H9 (cell line): ENCODE measurements around the gene SMAD6. TPM values are rescaled to one million over a fixed set of nuclear protein-coding genes. Genes with fewer than 3 reads are reported as not detected.
"Not testable (repeated sequence)": the region's sequence is repeated elsewhere in the genome, so short reads cannot be mapped to it uniquely, and the experiment has no call there.

Experiments
- DNase-seq: peaks from one replicate; pipeline ENCODE4 v3.0.0-alpha.2; 2017
- H2AFZ ChIP-seq: one replicate; pipeline ENCODE4 v1.6.1; 2013; ENCODE audit warnings: mild to moderate bottlenecking, low read length, control low read depth, moderate library complexity
- H2AK5ac ChIP-seq: 2 replicates; pipeline ENCODE4 v1.6.1; 2013; ENCODE audit warnings: low read length, control low read depth, mixed read lengths; ENCODE audit not compliant: insufficient read length
- H2BK120ac ChIP-seq: one replicate; pipeline ENCODE4 v1.6.1; 2013; ENCODE audit warnings: low read depth, mild to moderate bottlenecking, low read length, control low read depth, inconsistent platforms; ENCODE audit not compliant: poor library complexity, severe bottlenecking
- H2BK12ac ChIP-seq: 2 replicates; pipeline ENCODE4 v1.6.1; 2013; ENCODE audit warnings: low read length, control low read depth, mixed read lengths, low read depth; ENCODE audit not compliant: insufficient read length
- H2BK15ac ChIP-seq: 2 replicates; pipeline ENCODE4 v1.6.1; 2013; ENCODE audit warnings: low read depth, low read length, control low read depth
- H2BK20ac ChIP-seq: one replicate; pipeline ENCODE4 v1.6.1; 2013; ENCODE audit warnings: low read depth, mild to moderate bottlenecking, low read length, control low read depth, inconsistent platforms; ENCODE audit not compliant: poor library complexity, severe bottlenecking
- H2BK5ac ChIP-seq: 2 replicates; pipeline ENCODE4 v1.6.1; 2013; ENCODE audit warnings: low read length, control low read depth, mixed read lengths; ENCODE audit not compliant: insufficient read length
- H3K14ac ChIP-seq: 2 replicates; pipeline ENCODE4 v1.6.1; 2013; ENCODE audit warnings: low read length, control low read depth; ENCODE audit not compliant: insufficient read depth
- H3K18ac ChIP-seq: 2 replicates; pipeline ENCODE4 v1.6.1; 2013; ENCODE audit warnings: low read depth, mild to moderate bottlenecking, mixed read lengths, low read length, control low read depth; ENCODE audit not compliant: insufficient read length
- H3K23ac ChIP-seq: 2 replicates; pipeline ENCODE4 v1.6.1; 2013; ENCODE audit warnings: low read length, control low read depth, mixed read lengths, low read depth; ENCODE audit not compliant: insufficient read length
- H3K23me2 ChIP-seq: 2 replicates; pipeline ENCODE4 v1.6.1; 2013; ENCODE audit warnings: low read depth, mild to moderate bottlenecking, mixed read lengths, low read length, control low read depth; ENCODE audit not compliant: insufficient read length, poor library complexity, severe bottlenecking
- H3K27ac ChIP-seq: 2 replicates; pipeline ENCODE4 v1.5.1; 2013; ENCODE audit warnings: low read length, control low read depth, mixed read lengths, low read depth; ENCODE audit not compliant: insufficient read length
- H3K27me3 ChIP-seq: 2 replicates; pipeline ENCODE4 v1.6.1; 2013; ENCODE audit warnings: low read length, control low read depth, inconsistent platforms; ENCODE audit not compliant: insufficient read depth
- H3K4ac ChIP-seq: 2 replicates; pipeline ENCODE4 v1.6.1; 2013; ENCODE audit warnings: low read depth, mild to moderate bottlenecking, control low read depth, inconsistent platforms, low read length, moderate library complexity
- H3K4me1 ChIP-seq: 2 replicates; pipeline ENCODE4 v1.6.1; 2013; ENCODE audit warnings: low read length, control low read depth, inconsistent platforms; ENCODE audit not compliant: insufficient read depth
- H3K4me2 ChIP-seq: 2 replicates; pipeline ENCODE4 v1.6.1; 2013; ENCODE audit warnings: low read length, control low read depth, mixed read lengths; ENCODE audit not compliant: insufficient read length, insufficient read depth
- H3K56ac ChIP-seq: 2 replicates; pipeline ENCODE4 v1.6.1; 2013; ENCODE audit warnings: low read depth, mild to moderate bottlenecking, mixed read lengths, low read length, control low read depth; ENCODE audit not compliant: insufficient read length
- H3K79me1 ChIP-seq: 2 replicates; pipeline ENCODE4 v1.6.1; 2013; ENCODE audit warnings: low read depth, mild to moderate bottlenecking, moderate library complexity, low read length, control low read depth, inconsistent platforms; ENCODE audit not compliant: insufficient read depth, poor library complexity, severe bottlenecking
- H3K79me2 ChIP-seq: 2 replicates; pipeline ENCODE4 v1.6.1; 2013; ENCODE audit warnings: low read length, control low read depth, inconsistent platforms; ENCODE audit not compliant: insufficient read depth
- H3K9ac ChIP-seq: 2 replicates; pipeline ENCODE4 v1.6.1; 2013; ENCODE audit warnings: low read length, control low read depth, mixed read lengths; ENCODE audit not compliant: insufficient read length; ENCODE audit errors: extremely low read depth
- H3K9me3 ChIP-seq: one replicate; pipeline ENCODE4 v1.6.1; 2013; ENCODE audit warnings: low read depth, low read length, inconsistent platforms; ENCODE audit not compliant: control insufficient read depth
- H3T11ph ChIP-seq: one replicate; pipeline ENCODE4 v1.6.1; 2013; ENCODE audit warnings: mild to moderate bottlenecking, low read length, control low read depth, inconsistent platforms
- H4K20me1 ChIP-seq: one replicate; pipeline ENCODE4 v1.6.1; 2013; ENCODE audit not compliant: control insufficient read depth, insufficient read length, insufficient read depth
- H4K5ac ChIP-seq: 2 replicates; pipeline ENCODE4 v1.6.1; 2013; ENCODE audit warnings: low read depth, mild to moderate bottlenecking, mixed read lengths, low read length, control low read depth; ENCODE audit not compliant: insufficient read length
- H4K8ac ChIP-seq: replicated peaks from 2 replicates; pipeline ENCODE4 v1.6.1; 2013; ENCODE audit warnings: low read length, control low read depth, mixed read lengths, low read depth; ENCODE audit not compliant: insufficient read length
- H4K91ac ChIP-seq: 2 replicates; pipeline ENCODE4 v1.6.1; 2013; ENCODE audit warnings: low read depth, mild to moderate bottlenecking, moderate library complexity, mixed read lengths, low read length, control low read depth; ENCODE audit not compliant: insufficient read length
- H3K27ac Mint-ChIP-seq, 3 experiments: 2 replicates in 2 of 3; 3 replicates in 1 of 3; pipeline ENCODE4 v1.8.0; 2020 to 2021; ENCODE audit warnings: mixed read lengths in 3 of 3, mild to moderate bottlenecking in 1 of 3, moderate library complexity in 1 of 3
- H3K27me3 Mint-ChIP-seq: 2 replicates; pipeline ENCODE4 v1.8.0; 2021; ENCODE audit warnings: low read depth, mild to moderate bottlenecking, moderate library complexity, mixed read lengths
- H3K36me3 Mint-ChIP-seq, 3 experiments: 2 replicates in 2 of 3; 3 replicates in 1 of 3; pipeline ENCODE4 v1.8.0; 2020 to 2021; ENCODE audit warnings: low read depth in 3 of 3, mixed read lengths in 3 of 3; ENCODE audit not compliant: insufficient read depth in 1 of 3
- H3K4me1 Mint-ChIP-seq, 2 experiments: 2 replicates each; pipeline ENCODE4 v1.8.0; 2020; ENCODE audit warnings: mixed read lengths in 2 of 2
- H3K4me3 Mint-ChIP-seq, 2 experiments: 2 replicates in 1 of 2; 3 replicates in 1 of 2; pipeline ENCODE4 v1.8.0; 2020 to 2021; ENCODE audit warnings: mild to moderate bottlenecking in 2 of 2, mixed read lengths in 2 of 2, moderate library complexity in 1 of 2
- H3K9me3 Mint-ChIP-seq, 2 experiments: 2 replicates in 1 of 2; 3 replicates in 1 of 2; pipeline ENCODE4 v1.8.0; 2020; ENCODE audit warnings: mild to moderate bottlenecking in 2 of 2, mixed read lengths in 2 of 2, moderate library complexity in 1 of 2
- CTCF ChIP-seq: fragments of 200-600 bp; sonication (generic); conservative IDR thresholded peaks from 3 replicates; pipeline ENCODE4 v1.8.0; 2021; ENCODE audit warnings: antibody characterized with exemption, mild to moderate bottlenecking
- WGBS: extraction: QIAGEN DNeasy Blood & Tissue Kit; methylation state at CpG from one replicate; pipeline ENCODE4 v1.1.7; 2013; ENCODE audit warnings: missing lambda C conversion rate, low lambda C conversion rate, mixed read lengths; ENCODE audit not compliant: insufficient read length; ENCODE audit errors: extremely low coverage; 5-methylcytosine and 5-hydroxymethylcytosine counted together
- total RNA-seq: library from RNA; stranded (reverse); gene quantifications from 2 replicates; pipeline ENCODE4 v1.2.1, GENCODE V29; 2021

The SMAD6 gene
- total RNA-seq, 1 experiment from 2014 or later: 6.0 TPM

- peaks cover 16 to 25% of the 10 kb centered on the region in 2 experiments for H3K4me1 Mint-ChIP-seq
- H4K20me1 ChIP-seq: no peaks in the 10 kb centered on the region
These were observed 55.5 kb downstream of the SMAD6 start for GRCh38 chr15:66757521-66757920.

GRCh38 chr15:66758217-66758616 lies 56.2 kb downstream of the SMAD6 start:
- not testable (repeated sequence) for H3K23ac ChIP-seq, H3K79me2 ChIP-seq, H3K4ac ChIP-seq, H2BK12ac ChIP-seq, H3K4me3 Mint-ChIP-seq, DNase-seq, H3K4me1 ChIP-seq, H3K27me3 Mint-ChIP-seq, H2BK20ac ChIP-seq, H3K27ac Mint-ChIP-seq, H3K4me2 ChIP-seq, H2BK15ac ChIP-seq, H4K5ac ChIP-seq, H2AK5ac ChIP-seq, H3T11ph ChIP-seq, H4K91ac ChIP-seq, H3K79me1 ChIP-seq, H2BK5ac ChIP-seq, H2AFZ ChIP-seq, H3K27ac ChIP-seq, H3K27me3 ChIP-seq, H3K14ac ChIP-seq, H3K9me3 Mint-ChIP-seq, H3K9ac ChIP-seq, H3K18ac ChIP-seq, H4K8ac ChIP-seq, H2BK120ac ChIP-seq, H3K56ac ChIP-seq, H3K23me2 ChIP-seq, H4K20me1 ChIP-seq, H3K9me3 ChIP-seq
- peaks cover 6 to 11% (median 7%) of the 10 kb centered on the region in 3 experiments for H3K36me3 Mint-ChIP-seq
- H3K4me1 Mint-ChIP-seq: peaks cover 16 to 25% of the 10 kb centered on the region in 2 experiments
- WGBS: no CpG with 5 or more reads among the region's 6 CpGs

More at GRCh38 chr15:66757521-66757920, 55.5 kb downstream of the SMAD6 start:
- H4K8ac ChIP-seq: no peak overlapping the region
- no peaks in the 10 kb centered on the region for H3K23me2 ChIP-seq
- peaks cover 6 to 11% (median 7%) of the 10 kb centered on the region in 3 experiments for H3K36me3 Mint-ChIP-seq
- H3K27ac ChIP-seq: no peak overlapping the region
- no peaks in the 10 kb centered on the region for H3K27me3 Mint-ChIP-seq
- H3K27ac Mint-ChIP-seq: peak overlapping the region in 1 of 3 experiments; percentile 15; a peak in 1 of 7 replicates
- H2AFZ ChIP-seq: no peak overlapping the region
- no peaks in the 10 kb centered on the region for H3K4me1 ChIP-seq
- H3K27me3 ChIP-seq: no peaks in the 10 kb centered on the region
- H3K9me3 Mint-ChIP-seq: peaks cover 6 to 10% of the 10 kb centered on the region in 2 experiments; a peak in 4 of 5 replicates
- no peak overlapping the region for H2BK20ac ChIP-seq
- H3K23ac ChIP-seq: no peak overlapping the region
- H3K14ac ChIP-seq: no peak overlapping the region
- H2BK12ac ChIP-seq: no peak overlapping the region
- H3K79me2 ChIP-seq: no peaks in the 10 kb centered on the region
- H2AK5ac ChIP-seq: no peak overlapping the region
- H3T11ph ChIP-seq: no peak overlapping the region
- H2BK120ac ChIP-seq: no peak overlapping the region
- no CpG with 5 or more reads among the region's 11 CpGs for WGBS
- H4K91ac ChIP-seq: no peak overlapping the region
- H3K18ac ChIP-seq: peak overlapping the region; percentile 21
- no peaks in the 10 kb centered on the region for H3K79me1 ChIP-seq
- H2BK15ac ChIP-seq: no peak overlapping the region
- no peak for TF ChIP-seq CTCF
- no peak overlapping the region for H3K9ac ChIP-seq
- H3K4ac ChIP-seq: no peak overlapping the region
- no peak overlapping the region for H3K56ac ChIP-seq
- no peaks in the 10 kb centered on the region for H3K9me3 ChIP-seq
- H3K4me3 Mint-ChIP-seq: no peak overlapping the region
- no peak overlapping the region for H2BK5ac ChIP-seq
- DNase-seq: no peak
- H4K5ac ChIP-seq: no peak overlapping the region
- H3K4me2 ChIP-seq: no peak overlapping the region
